ENCODE measurements around the gene FAM89A. TPM values are rescaled to one million over a fixed set of nuclear protein-coding genes. Genes with fewer than 3 reads are reported as not detected.
"Not testable (repeated sequence)": the region's sequence is repeated elsewhere in the genome, so short reads cannot be mapped to it uniquely, and the experiment has no call there.

Gene FAM89A
- total RNA-seq, 2 experiments from 2014 or later, result 14.5 to 14.9 TPM

DNA sequence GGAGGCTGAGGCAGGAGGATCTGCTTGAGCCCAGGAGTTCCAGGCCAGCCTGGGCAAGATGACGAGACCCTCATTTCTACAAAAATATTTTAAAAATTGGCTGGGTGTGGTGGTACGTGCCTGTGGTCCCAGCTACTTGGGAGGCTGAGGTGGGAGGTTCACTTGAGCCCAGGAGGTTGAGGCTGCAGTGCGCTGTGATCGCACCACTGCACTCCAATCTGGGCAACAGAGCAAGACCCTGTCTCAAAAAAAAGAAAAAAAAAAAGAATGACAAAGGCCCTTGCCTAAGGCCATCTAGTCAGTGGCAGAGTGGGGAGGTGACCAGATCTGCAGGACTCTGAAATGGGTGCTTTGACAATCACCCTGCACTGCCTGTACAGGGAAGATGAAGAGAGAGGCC, 10.8 kb downstream of the FAM89A start:
- H3K4me3 Mint-ChIP-seq; DNase-seq; POLR2A ChIA-PET; H3K27ac Mint-ChIP-seq; H3K27me3 Mint-ChIP-seq; ATAC-seq; H3K4me1 Mint-ChIP-seq; intact Hi-C loops (cut with DNase I, micrococcal nuclease); H3K36me3 Mint-ChIP-seq (ENCODE audit: low read depth); H3K9me3 Mint-ChIP-seq (ENCODE audit: low read depth): not testable (repeated sequence)
- CTCF ChIA-PET, result interaction anchor here (0.6 kb wide), 1 partner anchor 592 kb away, joined by 3 read pairs; no protein-coding TSS in a partner anchor

DNA sequence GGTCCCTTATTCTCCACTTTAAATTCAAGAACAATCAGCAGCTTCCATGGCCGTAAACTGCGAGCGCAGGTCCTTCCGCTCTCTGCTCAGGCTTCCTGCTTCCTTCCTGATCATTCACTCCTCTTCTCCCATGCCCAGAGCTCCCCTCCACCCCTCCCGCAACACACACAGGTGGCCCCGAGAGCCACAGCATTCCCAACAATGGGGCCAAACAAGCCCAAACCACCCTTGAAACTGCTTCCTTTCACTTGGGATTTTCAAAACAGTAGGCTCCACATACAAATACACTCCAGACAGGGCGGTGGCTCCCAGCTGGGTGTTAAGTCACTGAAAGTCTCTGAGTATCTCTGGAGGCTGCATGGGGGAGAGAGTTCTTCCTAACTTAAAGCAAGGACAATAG, 11.4 kb downstream of the FAM89A start:
- H3K9me3 Mint-ChIP-seq (ENCODE audit: low read depth), result no peaks in the 10 kb centered on the region
- H3K27me3 Mint-ChIP-seq, result no peaks in the 10 kb centered on the region

DNA sequence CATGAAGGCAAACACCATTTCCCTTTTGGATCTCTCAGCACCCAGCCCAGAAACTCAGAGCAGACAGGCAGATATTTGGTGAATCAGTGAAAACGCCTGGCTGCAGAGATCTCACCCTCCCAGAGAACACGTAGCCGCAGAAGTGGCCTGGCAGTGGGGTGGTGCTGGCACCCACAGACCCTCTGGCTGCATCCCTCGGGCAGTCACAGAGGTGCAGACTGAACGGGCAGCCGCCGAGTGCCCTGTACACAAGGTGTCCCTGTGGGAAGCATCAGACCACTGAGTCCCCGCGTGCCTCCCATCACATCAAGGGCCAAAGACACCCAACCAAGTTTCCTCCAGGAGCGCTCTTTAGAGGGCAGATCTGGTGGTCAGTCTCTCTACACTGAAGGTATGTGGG, 12.1 kb downstream of the FAM89A start:
- H3K9me3 Mint-ChIP-seq (ENCODE audit: low read depth), result no peaks in the 10 kb centered on the region
- CTCF ChIA-PET, result no interaction called here
- no peak overlapping the region for H3K4me3 Mint-ChIP-seq

More for the DNA sequence above, 11.4 kb downstream of the FAM89A start:
- DNase-seq (no peak), ATAC-seq (no peak)
- POLR2A ChIA-PET, result no interaction called here
- H3K27ac Mint-ChIP-seq, result no peak overlapping the region
- intact Hi-C loops (cut with DNase I, micrococcal nuclease), result no loop called here
- H3K36me3 Mint-ChIP-seq (ENCODE audit: low read depth), result peaks cover 6% of the 10 kb centered on the region
- H3K4me3 Mint-ChIP-seq, result no peak overlapping the region
- H3K4me1 Mint-ChIP-seq, result peaks cover 6% of the 10 kb centered on the region
- CTCF ChIA-PET, result interaction anchor here (0.6 kb wide), 1 partner anchor 592 kb away, joined by 3 read pairs; no protein-coding TSS in a partner anchor

DNA sequence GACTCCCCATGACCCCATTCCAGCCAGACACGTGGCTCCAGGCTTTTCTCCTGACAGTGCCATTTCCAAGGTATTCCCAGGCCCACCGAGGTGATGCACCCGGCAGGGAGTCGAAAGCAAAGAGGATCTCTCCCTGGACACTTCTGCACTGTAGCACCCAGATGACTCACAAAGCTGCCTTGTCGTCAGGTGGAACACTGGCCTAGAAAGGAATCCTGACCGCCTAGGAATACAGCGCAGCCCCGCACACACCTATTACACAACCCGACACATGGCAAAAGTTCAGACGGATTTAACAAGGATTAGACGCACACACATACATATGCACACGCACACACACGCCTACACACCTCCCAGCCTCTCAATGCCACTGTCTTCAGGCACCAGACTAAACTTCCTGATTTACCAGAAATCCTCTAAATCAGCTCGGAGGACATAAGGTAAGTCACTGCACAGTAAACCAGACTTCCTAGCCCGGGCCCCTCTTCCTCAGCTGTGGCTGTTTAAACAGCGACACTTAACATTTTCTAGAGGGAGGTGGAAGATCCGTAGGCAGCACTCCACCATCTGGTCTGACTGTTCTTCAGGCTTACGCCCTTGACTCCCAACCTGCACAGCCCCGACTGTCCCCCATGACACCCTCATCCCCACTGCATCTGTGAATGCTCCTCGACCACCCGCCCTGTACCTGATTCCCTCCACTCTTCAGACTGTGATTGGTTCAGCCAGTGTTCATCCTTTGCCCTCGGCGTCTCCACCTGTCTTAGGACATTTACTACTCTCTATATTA, 12.7 kb downstream of the FAM89A start:
- intact Hi-C loops (cut with DNase I, micrococcal nuclease), result no loop called here
- Mint-ChIP-seq H3K4me3 (no peak overlapping the region), H3K4me1 (peaks cover 6% of the 10 kb centered on the region), H3K9me3 (ENCODE audit: low read depth) (no peaks in the 10 kb centered on the region), H3K27ac (no peak overlapping the region), H3K36me3 (ENCODE audit: low read depth) (peaks cover 3% of the 10 kb centered on the region), H3K27me3 (no peaks in the 10 kb centered on the region)
- ChIA-PET POLR2A (no interaction called here), CTCF (no interaction called here)
- ATAC-seq (no peak), DNase-seq (no peak)

More for the DNA sequence above, 12.1 kb downstream of the FAM89A start:
- Mint-ChIP-seq H3K27ac (no peak overlapping the region), H3K27me3 (no peaks in the 10 kb centered on the region), H3K36me3 (ENCODE audit: low read depth) (peaks cover 5% of the 10 kb centered on the region), H3K4me1 (peaks cover 6% of the 10 kb centered on the region)
- no peak for DNase-seq
- no peak for ATAC-seq
- POLR2A ChIA-PET, result no interaction called here
- intact Hi-C loops (cut with DNase I, micrococcal nuclease), result no loop called here

DNA sequence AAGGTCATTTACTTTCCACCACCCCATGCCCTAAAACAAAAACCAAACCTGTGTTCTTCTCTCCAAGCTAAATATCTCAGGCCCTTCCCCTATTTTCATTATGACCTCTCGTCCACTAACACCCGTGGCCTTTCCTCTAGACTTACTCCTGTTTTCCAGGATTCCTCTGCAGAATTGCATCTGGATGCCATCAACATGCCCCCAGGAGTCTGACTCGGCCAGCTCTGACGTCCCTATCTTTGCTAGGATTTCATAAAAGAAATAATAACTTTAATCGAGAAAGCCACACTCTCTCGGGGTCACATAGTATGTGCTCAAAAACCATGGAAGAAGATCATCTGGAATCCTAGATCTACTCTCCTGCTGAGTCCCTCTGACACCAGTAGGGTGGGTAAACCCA, 13.5 kb downstream of the FAM89A start:
- no peak for ATAC-seq
- Mint-ChIP-seq H3K36me3 (ENCODE audit: low read depth) (peaks cover 5% of the 10 kb centered on the region), H3K27me3 (no peaks in the 10 kb centered on the region), H3K4me1 (peaks cover 6% of the 10 kb centered on the region), H3K9me3 (ENCODE audit: low read depth) (no peaks in the 10 kb centered on the region), H3K27ac (no peak overlapping the region), H3K4me3 (no peak overlapping the region)
- intact Hi-C loops (cut with DNase I, micrococcal nuclease), result no loop called here
- DNase-seq, result no peak
- ChIA-PET CTCF (no interaction called here), POLR2A (no interaction called here)

DNA sequence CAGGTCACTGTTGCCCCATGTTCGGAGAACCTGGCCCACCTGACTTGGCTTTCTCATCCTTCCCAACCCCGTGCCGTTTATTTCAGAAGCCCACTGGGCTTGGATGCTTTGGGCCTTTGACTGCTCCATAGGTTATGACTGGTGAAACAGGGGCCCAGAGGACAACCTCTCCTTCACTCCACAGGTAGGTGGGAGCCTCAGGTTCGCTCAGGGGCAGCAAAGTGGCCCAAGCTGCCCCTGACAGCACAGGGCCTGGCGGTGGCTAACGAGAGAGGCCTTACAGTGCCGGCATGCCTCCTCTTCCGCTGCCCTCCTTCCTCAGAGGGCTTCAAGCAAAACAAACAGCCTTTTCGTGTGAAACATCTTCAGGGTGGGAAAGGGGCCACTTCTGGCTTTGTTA, 16.9 kb downstream of the FAM89A start:
- ChIA-PET POLR2A (no interaction called here), CTCF (no interaction called here)
- ATAC-seq (no peak), DNase-seq (no peak)
- H3K4me1 Mint-ChIP-seq, result peaks cover 20% of the 10 kb centered on the region
- H3K27me3 Mint-ChIP-seq, result no peaks in the 10 kb centered on the region
- no peak overlapping the region for H3K4me3 Mint-ChIP-seq
- intact Hi-C loops (cut with DNase I, micrococcal nuclease), result no loop called here
- peaks cover 6% of the 10 kb centered on the region for H3K36me3 Mint-ChIP-seq (ENCODE audit: low read depth)
- H3K27ac Mint-ChIP-seq, result no peak overlapping the region
- no peaks in the 10 kb centered on the region for H3K9me3 Mint-ChIP-seq (ENCODE audit: low read depth)

DNA sequence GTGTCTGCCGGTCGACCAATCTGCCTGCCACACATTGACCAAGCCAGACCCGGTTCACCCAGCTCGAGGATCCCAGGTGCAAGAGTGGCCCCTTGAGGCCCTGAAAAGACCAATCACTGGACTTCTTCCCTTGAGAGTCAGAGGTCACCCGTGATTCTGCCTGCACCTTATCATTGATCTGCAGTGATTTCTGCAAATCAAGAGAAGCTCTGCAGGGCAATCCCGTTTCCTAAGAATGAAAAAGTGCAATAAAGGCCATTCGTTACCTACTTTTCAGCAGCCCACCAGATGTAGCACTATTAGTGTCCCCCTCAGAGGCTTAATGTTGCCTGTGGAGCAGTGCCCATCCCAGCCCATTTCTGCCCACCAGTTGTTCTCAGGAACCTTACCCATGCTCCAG, 17.5 kb downstream of the FAM89A start:
- H3K4me3 Mint-ChIP-seq; H3K27ac Mint-ChIP-seq; CTCF ChIA-PET; POLR2A ChIA-PET; H3K27me3 Mint-ChIP-seq; intact Hi-C loops (cut with DNase I, micrococcal nuclease); H3K36me3 Mint-ChIP-seq (ENCODE audit: low read depth); H3K9me3 Mint-ChIP-seq (ENCODE audit: low read depth); DNase-seq; ATAC-seq: not testable (repeated sequence)
- peaks cover 17% of the 10 kb centered on the region for H3K4me1 Mint-ChIP-seq

DNA sequence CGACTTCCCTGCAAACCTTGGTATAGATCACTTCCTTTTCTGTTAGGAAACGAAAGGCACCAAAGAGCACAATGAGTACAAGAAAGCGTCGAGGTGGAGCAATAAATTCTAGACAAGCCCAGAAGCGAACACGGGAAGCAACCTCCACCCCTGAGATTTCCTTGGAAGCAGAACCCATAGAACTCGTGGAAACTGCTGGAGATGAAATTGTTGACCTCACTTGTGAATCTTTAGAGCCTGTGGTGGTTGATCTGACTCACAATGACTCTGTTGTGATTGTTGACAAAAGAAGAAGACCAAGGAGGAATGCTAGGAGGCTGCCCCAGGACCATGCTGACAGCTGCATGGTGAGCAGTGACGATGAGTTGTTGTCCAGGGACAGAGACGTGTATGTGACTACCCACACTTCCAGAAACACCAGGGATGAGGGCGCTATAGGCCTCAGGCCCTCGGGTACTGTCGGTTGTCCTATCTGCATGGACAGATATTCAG, 18.5 kb downstream of the FAM89A start:
- Mint-ChIP-seq H3K27me3 (no peaks in the 10 kb centered on the region), H3K27ac (no peak overlapping the region), H3K4me3 (no peak overlapping the region), H3K9me3 (ENCODE audit: low read depth) (no peaks in the 10 kb centered on the region), H3K4me1 (peaks cover 17% of the 10 kb centered on the region), H3K36me3 (ENCODE audit: low read depth) (peaks cover 6% of the 10 kb centered on the region)
- ChIA-PET POLR2A (no interaction called here), CTCF (no interaction called here)
- intact Hi-C loops (cut with DNase I, micrococcal nuclease), result no loop called here
- no peak for ATAC-seq
- DNase-seq, result no peak

DNA sequence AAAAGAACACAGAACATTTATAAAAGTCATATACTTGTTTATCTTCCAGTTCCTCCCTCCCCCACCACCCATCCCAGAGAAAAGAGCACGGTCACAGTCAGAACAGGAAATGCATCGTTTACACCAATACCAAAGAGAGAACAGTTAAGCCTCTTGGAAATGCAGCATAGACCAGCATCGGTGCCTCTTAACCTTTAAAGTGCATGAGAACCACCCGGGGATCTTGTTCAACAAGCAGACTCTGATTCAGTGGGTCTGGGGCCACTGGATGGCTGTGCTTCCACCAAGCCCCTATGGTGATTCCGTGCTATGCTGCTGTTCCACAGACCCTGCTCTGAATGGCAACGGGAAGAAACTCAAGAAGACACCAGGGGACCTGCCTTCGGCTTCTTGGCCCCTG, 19.2 kb downstream of the FAM89A start:
- Mint-ChIP-seq H3K9me3 (ENCODE audit: low read depth) (no peaks in the 10 kb centered on the region), H3K4me1 (peaks cover 17% of the 10 kb centered on the region), H3K4me3 (peak overlapping the region; percentile 50), H3K36me3 (ENCODE audit: low read depth) (peaks cover 6% of the 10 kb centered on the region), H3K27me3 (no peaks in the 10 kb centered on the region), H3K27ac (peak overlapping the region; percentile 52)
- DNase-seq (no peak), ATAC-seq (peak; percentile 47)
- POLR2A ChIA-PET, result no interaction called here
- CTCF ChIA-PET, result no interaction called here
- intact Hi-C loops (cut with DNase I, micrococcal nuclease), result no loop called here

DNA sequence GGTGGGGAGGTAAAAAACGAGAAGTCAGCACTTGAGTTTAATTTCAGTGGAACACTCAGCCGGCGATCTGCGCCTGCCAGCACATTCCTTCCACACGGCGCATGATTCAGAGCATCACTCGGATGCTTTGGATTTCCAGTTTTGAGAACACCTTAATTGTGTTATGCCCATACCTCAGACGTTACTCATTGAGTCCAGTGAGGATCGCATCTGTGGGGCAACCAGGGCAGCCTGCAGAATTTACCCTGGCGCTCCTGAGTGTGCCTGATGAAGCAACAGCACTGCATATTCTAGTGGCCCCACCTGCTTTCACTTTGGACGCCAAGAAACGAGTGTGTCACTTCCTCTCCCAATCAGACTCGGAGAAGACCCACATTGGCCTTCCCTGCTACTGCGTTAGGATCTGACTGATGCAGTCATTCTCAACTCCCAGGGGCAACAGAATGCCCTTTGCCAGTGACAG, 19.9 kb downstream of the FAM89A start:
- Mint-ChIP-seq H3K4me3 (peak overlapping the region; percentile 50), H3K4me1 (peaks cover 17% of the 10 kb centered on the region), H3K27me3 (no peaks in the 10 kb centered on the region), H3K9me3 (ENCODE audit: low read depth) (no peaks in the 10 kb centered on the region), H3K36me3 (ENCODE audit: low read depth) (peaks cover 5% of the 10 kb centered on the region), H3K27ac (peak overlapping the region; percentile 52)
- intact Hi-C loops (cut with DNase I, micrococcal nuclease), result no loop called here
- peak; percentile 86 for ATAC-seq
- ChIA-PET POLR2A (no interaction called here), CTCF (no interaction called here)
- DNase-seq, result peak; percentile 52

DNA sequence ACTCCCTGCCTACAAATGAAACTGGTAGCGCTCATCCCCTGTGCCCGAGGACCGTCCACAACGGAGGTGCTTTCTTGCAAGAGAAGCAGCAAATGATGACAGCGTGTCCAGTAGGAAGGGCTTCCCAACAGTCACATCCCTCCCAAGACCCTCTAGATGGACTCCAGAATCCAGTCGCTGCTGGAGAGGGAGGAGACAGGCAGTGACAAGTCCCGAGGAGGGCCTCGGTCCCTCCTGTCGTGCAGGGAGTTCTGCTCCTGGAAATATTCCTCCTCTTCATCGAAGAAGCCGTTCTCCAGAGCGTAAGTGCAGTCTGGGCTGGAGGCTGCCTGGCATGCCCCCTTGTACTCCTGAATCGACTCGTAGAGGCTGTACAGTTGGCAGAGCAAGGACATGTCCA, 20.3 kb downstream of the FAM89A start:
- peak overlapping the region; percentile 50 for H3K4me3 Mint-ChIP-seq
- ATAC-seq (no peak), DNase-seq (no peak)
- H3K4me1 Mint-ChIP-seq, result peaks cover 17% of the 10 kb centered on the region
- H3K9me3 Mint-ChIP-seq (ENCODE audit: low read depth), result no peaks in the 10 kb centered on the region
- peaks cover 3% of the 10 kb centered on the region for H3K36me3 Mint-ChIP-seq (ENCODE audit: low read depth)
- H3K27me3 Mint-ChIP-seq, result no peaks in the 10 kb centered on the region
- intact Hi-C loops (cut with DNase I, micrococcal nuclease), result no loop called here
- ChIA-PET CTCF (no interaction called here), POLR2A (no interaction called here)
- H3K27ac Mint-ChIP-seq, result no peak overlapping the region

DNA sequence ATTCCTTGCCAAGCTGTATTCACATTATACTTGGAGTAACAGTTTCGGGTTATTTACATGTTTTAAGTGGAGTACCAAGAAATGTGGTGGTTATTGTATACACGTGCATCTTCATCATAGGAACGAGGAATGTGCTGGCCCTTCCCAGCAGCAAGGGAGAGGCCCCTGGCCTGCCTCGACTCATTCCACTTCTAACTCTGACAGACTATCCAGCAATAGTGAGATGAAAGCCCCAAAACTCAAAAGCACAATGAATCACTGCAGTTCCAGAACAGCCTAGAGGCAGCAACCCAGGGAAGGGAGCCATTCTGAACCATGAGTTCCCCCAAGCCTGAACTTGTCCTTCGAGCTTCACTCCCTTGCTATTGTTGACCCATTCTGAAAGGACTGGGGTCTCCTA, 23.1 kb downstream of the FAM89A start:
- DNase-seq (no peak), ATAC-seq (no peak)
- H3K27me3 Mint-ChIP-seq, result no peaks in the 10 kb centered on the region
- peaks cover 3% of the 10 kb centered on the region for H3K36me3 Mint-ChIP-seq (ENCODE audit: low read depth)
- intact Hi-C loops (cut with DNase I, micrococcal nuclease), result no loop called here
- no peak overlapping the region for H3K4me3 Mint-ChIP-seq
- ChIA-PET POLR2A (no interaction called here), CTCF (interaction anchor here (0.7 kb wide), 1 partner anchor 75 kb away, joined by 3 read pairs; no protein-coding TSS in a partner anchor)
- no peak overlapping the region for H3K27ac Mint-ChIP-seq
- no peaks in the 10 kb centered on the region for H3K9me3 Mint-ChIP-seq (ENCODE audit: low read depth)
- peaks cover 17% of the 10 kb centered on the region for H3K4me1 Mint-ChIP-seq

All from activated CD4-positive, alpha-beta T cell treated with anti-CD3 and anti-CD28 coated beads for 36 hours (primary cell).